ENCODE results near the gene CACNA2D3.

Gene CACNA2D3

DNA sequence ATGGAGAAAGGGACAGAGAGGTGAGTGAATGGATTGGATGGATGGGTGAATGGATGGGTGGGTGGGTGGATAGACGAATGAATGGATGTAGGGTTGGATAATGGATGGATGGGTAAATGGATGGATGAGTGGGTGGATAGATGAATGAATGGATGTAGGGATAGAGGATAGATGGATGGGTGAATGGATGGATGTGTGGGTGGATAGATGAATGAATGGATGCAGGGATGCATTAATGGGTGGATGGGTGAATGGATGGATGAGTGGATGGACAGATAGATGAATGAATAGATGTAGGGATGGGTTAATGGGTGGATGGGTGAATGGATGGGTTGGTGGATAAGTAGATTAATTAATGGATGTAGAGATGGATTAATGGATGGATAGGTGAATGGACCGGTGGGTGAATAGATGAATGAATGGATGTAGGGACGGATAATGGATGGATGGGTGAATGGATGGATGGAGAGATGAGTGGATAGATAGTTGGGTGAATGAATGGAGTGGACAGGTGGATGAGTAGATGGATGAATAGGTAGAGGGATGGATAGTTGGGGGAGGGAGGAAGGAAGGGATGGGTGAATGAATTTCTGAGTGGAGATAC is 28.6 kb downstream of the CACNA2D3 start:
- H3K36me3 ChIP-seq (ENCODE audit: insufficient read depth, low read length), result no peaks in the 10 kb centered on the region
- H3K4me1 ChIP-seq (ENCODE audit: control insufficient read depth, insufficient read depth, low read length, unreplicated experiment), result no peaks in the 10 kb centered on the region
- H3K27ac ChIP-seq (ENCODE audit: low read depth, low read length), result no peak overlapping the region
- no peak overlapping the region for H2AFZ ChIP-seq (ENCODE audit: low read length, unreplicated experiment)
- H3K4me3 ChIP-seq (ENCODE audit: low read depth, low read length), result no peak overlapping the region
- no peaks in the 10 kb centered on the region for H3K79me2 ChIP-seq (ENCODE audit: control insufficient read depth, insufficient read depth, low read length, unreplicated experiment)
- no peaks in the 10 kb centered on the region for H3K27me3 ChIP-seq (ENCODE audit: insufficient read depth, low read length)

DNA sequence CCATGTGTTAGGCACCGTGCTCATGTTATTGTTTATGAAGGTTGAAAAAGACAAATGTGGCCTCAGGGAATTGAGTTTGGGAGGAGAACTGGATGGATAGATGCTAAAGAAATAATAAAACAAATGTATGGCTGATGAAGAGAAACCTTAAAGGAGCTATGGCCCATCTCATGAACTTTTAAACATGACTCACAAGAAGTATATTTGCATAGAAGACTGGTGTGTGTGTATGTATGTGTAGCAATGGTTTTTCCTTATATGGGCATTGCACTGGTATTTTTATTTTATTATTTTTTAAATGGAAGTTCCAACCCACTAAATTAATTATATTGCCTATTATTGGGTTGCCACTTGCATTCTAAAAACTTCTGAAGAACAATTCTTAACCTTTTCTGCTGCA is 31.1 kb downstream of the CACNA2D3 start:
- H3K79me2 ChIP-seq (ENCODE audit: control insufficient read depth, insufficient read depth, low read length, unreplicated experiment), result no peaks in the 10 kb centered on the region
- no peaks in the 10 kb centered on the region for H3K4me1 ChIP-seq (ENCODE audit: control insufficient read depth, insufficient read depth, low read length, unreplicated experiment)

DNA sequence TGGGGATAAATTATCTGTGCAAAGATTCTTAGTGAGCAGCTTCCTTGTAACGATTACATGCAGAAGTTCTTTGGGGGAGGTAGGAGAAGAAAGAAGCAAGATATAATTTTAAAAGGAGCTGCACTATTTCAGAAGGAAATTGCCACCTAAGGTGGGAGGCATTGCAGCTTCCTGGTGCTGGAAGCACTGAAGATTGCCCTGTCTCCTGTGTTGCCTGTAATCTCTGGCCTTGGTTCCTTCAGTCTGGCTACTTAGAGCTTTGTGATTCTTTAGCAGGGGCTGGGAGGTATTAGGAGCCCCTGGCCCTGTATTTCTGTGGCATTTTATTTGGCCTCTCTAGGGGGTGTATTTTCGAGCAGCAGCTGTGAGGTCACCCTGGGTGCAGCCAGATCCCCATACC is 35.5 kb downstream of the CACNA2D3 start:
- no peaks in the 10 kb centered on the region for H3K27me3 ChIP-seq (ENCODE audit: insufficient read depth, low read length)
- H3K79me2 ChIP-seq (ENCODE audit: control insufficient read depth, insufficient read depth, low read length, unreplicated experiment), result no peaks in the 10 kb centered on the region
- no peak overlapping the region for H3K27ac ChIP-seq (ENCODE audit: low read depth, low read length)
- H2AFZ ChIP-seq (ENCODE audit: low read length, unreplicated experiment), result no peak overlapping the region
- H3K4me3 ChIP-seq (ENCODE audit: low read depth, low read length), result no peak overlapping the region
- no peaks in the 10 kb centered on the region for H3K36me3 ChIP-seq (ENCODE audit: insufficient read depth, low read length)
- H3K4me1 ChIP-seq (ENCODE audit: control insufficient read depth, insufficient read depth, low read length, unreplicated experiment), result no peaks in the 10 kb centered on the region

More for the DNA sequence above, 31.1 kb downstream of the CACNA2D3 start:
- no peak overlapping the region for H3K4me3 ChIP-seq (ENCODE audit: low read depth, low read length)
- no peak overlapping the region for H3K27ac ChIP-seq (ENCODE audit: low read depth, low read length)
- no peaks in the 10 kb centered on the region for H3K27me3 ChIP-seq (ENCODE audit: insufficient read depth, low read length)
- no peaks in the 10 kb centered on the region for H3K36me3 ChIP-seq (ENCODE audit: insufficient read depth, low read length)
- H2AFZ ChIP-seq (ENCODE audit: low read length, unreplicated experiment), result no peak overlapping the region

GRCh38 chr3:54159917-54160316 is 37.6 kb downstream of the CACNA2D3 start:
- Histone ChIP-seq H3K4me1 (ENCODE audit: control insufficient read depth, insufficient read depth, low read length, unreplicated experiment) (no peaks in the 10 kb centered on the region), H2AFZ (ENCODE audit: low read length, unreplicated experiment) (no peak overlapping the region), H3K79me2 (ENCODE audit: control insufficient read depth, insufficient read depth, low read length, unreplicated experiment) (no peaks in the 10 kb centered on the region), H3K36me3 (ENCODE audit: insufficient read depth, low read length) (no peaks in the 10 kb centered on the region), H3K4me3 (ENCODE audit: low read depth, low read length) (no peak overlapping the region), H3K27ac (ENCODE audit: low read depth, low read length) (no peak overlapping the region), H3K27me3 (ENCODE audit: insufficient read depth, low read length) (no peaks in the 10 kb centered on the region)

DNA sequence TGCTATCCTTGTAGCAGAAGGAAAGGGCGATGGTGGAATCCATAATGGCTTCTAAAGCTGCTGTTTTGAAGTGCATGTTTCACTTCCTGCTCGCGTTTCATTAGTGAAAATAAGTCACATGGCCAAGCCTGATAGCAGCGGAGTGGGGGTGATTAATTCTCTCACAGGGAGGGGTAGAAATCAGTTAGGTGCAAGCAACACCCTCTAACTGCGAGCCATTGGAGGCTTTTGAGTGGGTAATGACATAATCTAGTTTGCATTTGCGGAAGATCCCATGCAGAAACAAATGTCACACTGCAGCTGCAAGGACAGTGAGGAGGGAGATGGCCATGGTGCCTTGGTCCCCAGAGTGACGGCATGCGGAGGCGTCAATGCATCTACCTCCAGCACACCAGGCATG is 41.1 kb downstream of the CACNA2D3 start:
- H2AFZ ChIP-seq (ENCODE audit: low read length, unreplicated experiment), result no peak overlapping the region
- H3K36me3 ChIP-seq (ENCODE audit: insufficient read depth, low read length), result no peaks in the 10 kb centered on the region
- no peak overlapping the region for H3K27ac ChIP-seq (ENCODE audit: low read depth, low read length)
- H3K4me1 ChIP-seq (ENCODE audit: control insufficient read depth, insufficient read depth, low read length, unreplicated experiment), result no peaks in the 10 kb centered on the region
- H3K4me3 ChIP-seq (ENCODE audit: low read depth, low read length), result no peak overlapping the region
- no peaks in the 10 kb centered on the region for H3K79me2 ChIP-seq (ENCODE audit: control insufficient read depth, insufficient read depth, low read length, unreplicated experiment)
- H3K27me3 ChIP-seq (ENCODE audit: insufficient read depth, low read length), result no peaks in the 10 kb centered on the region

GRCh38 chr3:54164192-54164975 is 42.0 kb downstream of the CACNA2D3 start:
- no peaks in the 10 kb centered on the region for H3K4me1 ChIP-seq (ENCODE audit: control insufficient read depth, insufficient read depth, low read length, unreplicated experiment)
- H3K36me3 ChIP-seq (ENCODE audit: insufficient read depth, low read length), result no peaks in the 10 kb centered on the region
- H3K79me2 ChIP-seq (ENCODE audit: control insufficient read depth, insufficient read depth, low read length, unreplicated experiment), result no peaks in the 10 kb centered on the region
- H3K27ac ChIP-seq (ENCODE audit: low read depth, low read length), result no peak overlapping the region
- no peaks in the 10 kb centered on the region for H3K27me3 ChIP-seq (ENCODE audit: insufficient read depth, low read length)
- no peak overlapping the region for H3K4me3 ChIP-seq (ENCODE audit: low read depth, low read length)
- H2AFZ ChIP-seq (ENCODE audit: low read length, unreplicated experiment), result no peak overlapping the region

DNA sequence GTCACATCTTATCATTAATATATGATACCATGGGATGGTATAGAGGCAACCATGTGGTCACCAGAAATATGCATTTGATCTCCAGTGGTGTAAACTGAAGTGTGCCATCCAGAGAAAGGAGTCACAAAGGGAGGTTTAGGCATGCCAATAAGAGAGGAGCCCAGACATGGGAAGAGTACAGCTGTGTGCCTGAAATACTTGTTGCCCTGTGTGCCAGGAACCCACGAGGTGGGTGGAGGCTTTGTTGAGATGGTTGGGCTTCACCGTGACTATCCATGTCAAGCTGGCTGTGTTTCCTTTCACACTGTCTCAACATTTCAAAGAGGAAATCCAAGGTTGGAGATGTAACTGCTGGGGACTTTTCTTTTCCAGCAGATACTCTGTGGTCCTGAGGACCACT is 43.5 kb downstream of the CACNA2D3 start:
- H2AFZ ChIP-seq (ENCODE audit: low read length, unreplicated experiment), result no peak overlapping the region
- no peaks in the 10 kb centered on the region for H3K79me2 ChIP-seq (ENCODE audit: control insufficient read depth, insufficient read depth, low read length, unreplicated experiment)

GRCh38 chr3:54167999-54168398 is 45.6 kb downstream of the CACNA2D3 start:
- no peak overlapping the region for H3K4me3 ChIP-seq (ENCODE audit: low read depth, low read length)
- H3K27ac ChIP-seq (ENCODE audit: low read depth, low read length), result no peak overlapping the region
- H2AFZ ChIP-seq (ENCODE audit: low read length, unreplicated experiment), result no peak overlapping the region
- no peaks in the 10 kb centered on the region for H3K36me3 ChIP-seq (ENCODE audit: insufficient read depth, low read length)
- no peaks in the 10 kb centered on the region for H3K4me1 ChIP-seq (ENCODE audit: control insufficient read depth, insufficient read depth, low read length, unreplicated experiment)
- H3K27me3 ChIP-seq (ENCODE audit: insufficient read depth, low read length), result no peaks in the 10 kb centered on the region
- H3K79me2 ChIP-seq (ENCODE audit: control insufficient read depth, insufficient read depth, low read length, unreplicated experiment), result no peaks in the 10 kb centered on the region

More for the DNA sequence above, 43.5 kb downstream of the CACNA2D3 start:
- Histone ChIP-seq H3K27me3 (ENCODE audit: insufficient read depth, low read length) (no peaks in the 10 kb centered on the region), H3K4me1 (ENCODE audit: control insufficient read depth, insufficient read depth, low read length, unreplicated experiment) (no peaks in the 10 kb centered on the region), H3K27ac (ENCODE audit: low read depth, low read length) (no peak overlapping the region), H3K4me3 (ENCODE audit: low read depth, low read length) (no peak overlapping the region), H3K36me3 (ENCODE audit: insufficient read depth, low read length) (no peaks in the 10 kb centered on the region)

DNA sequence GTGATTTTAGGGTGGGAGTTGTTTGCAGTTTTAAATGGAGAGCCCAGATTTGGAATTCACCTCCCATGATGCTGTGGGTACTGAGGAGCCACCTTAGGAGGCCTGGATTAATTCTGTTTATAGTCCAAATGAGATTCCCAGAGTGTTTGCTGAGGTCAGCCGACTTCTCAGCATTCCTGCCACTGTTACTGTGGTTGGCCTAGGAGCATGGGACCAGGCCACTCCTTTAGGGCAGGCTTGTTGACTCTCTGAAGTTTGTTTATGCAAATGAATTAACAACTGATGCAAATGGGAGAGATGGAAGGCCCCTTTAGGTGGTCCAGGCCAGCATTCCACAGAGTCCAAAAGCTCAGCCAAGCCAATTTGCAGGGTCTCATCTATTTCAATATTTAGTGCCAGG is 46.1 kb downstream of the CACNA2D3 start:
- H3K79me2 ChIP-seq (ENCODE audit: control insufficient read depth, insufficient read depth, low read length, unreplicated experiment), result no peaks in the 10 kb centered on the region
- H2AFZ ChIP-seq (ENCODE audit: low read length, unreplicated experiment), result no peak overlapping the region
- no peaks in the 10 kb centered on the region for H3K4me1 ChIP-seq (ENCODE audit: control insufficient read depth, insufficient read depth, low read length, unreplicated experiment)
- H3K36me3 ChIP-seq (ENCODE audit: insufficient read depth, low read length), result no peaks in the 10 kb centered on the region
- no peaks in the 10 kb centered on the region for H3K27me3 ChIP-seq (ENCODE audit: insufficient read depth, low read length)
- no peak overlapping the region for H3K4me3 ChIP-seq (ENCODE audit: low read depth, low read length)
- H3K27ac ChIP-seq (ENCODE audit: low read depth, low read length), result no peak overlapping the region

GRCh38 chr3:54169524-54169923 is 47.2 kb downstream of the CACNA2D3 start:
- H3K4me1 ChIP-seq (ENCODE audit: control insufficient read depth, insufficient read depth, low read length, unreplicated experiment), result no peaks in the 10 kb centered on the region
- no peaks in the 10 kb centered on the region for H3K79me2 ChIP-seq (ENCODE audit: control insufficient read depth, insufficient read depth, low read length, unreplicated experiment)
- H3K36me3 ChIP-seq (ENCODE audit: insufficient read depth, low read length), result no peaks in the 10 kb centered on the region
- H2AFZ ChIP-seq (ENCODE audit: low read length, unreplicated experiment), result no peak overlapping the region
- H3K27me3 ChIP-seq (ENCODE audit: insufficient read depth, low read length), result no peaks in the 10 kb centered on the region
- H3K4me3 ChIP-seq (ENCODE audit: low read depth, low read length), result no peak overlapping the region
- no peak overlapping the region for H3K27ac ChIP-seq (ENCODE audit: low read depth, low read length)

DNA sequence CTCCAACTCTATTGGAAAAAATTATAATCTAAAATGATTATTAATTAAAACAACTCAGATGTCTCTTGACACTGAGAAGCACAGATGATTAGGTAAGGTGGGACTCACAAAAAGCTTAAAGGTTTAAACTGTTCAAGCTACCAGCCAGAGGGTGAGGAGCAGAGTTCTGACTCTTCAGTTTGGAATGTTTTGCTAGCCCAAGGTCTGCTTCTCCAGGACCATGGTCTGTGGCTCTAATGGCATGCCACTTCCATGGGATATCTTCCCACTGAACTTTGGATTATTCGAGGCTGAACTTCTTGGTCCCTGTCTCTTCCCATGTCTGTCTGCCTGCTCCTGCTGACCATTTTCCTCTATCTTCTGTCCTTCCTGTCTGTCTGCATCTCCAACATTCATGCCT is 49.2 kb downstream of the CACNA2D3 start:
- Histone ChIP-seq H3K27me3 (ENCODE audit: insufficient read depth, low read length) (no peaks in the 10 kb centered on the region), H3K79me2 (ENCODE audit: control insufficient read depth, insufficient read depth, low read length, unreplicated experiment) (no peaks in the 10 kb centered on the region), H2AFZ (ENCODE audit: low read length, unreplicated experiment) (no peak overlapping the region), H3K4me3 (ENCODE audit: low read depth, low read length) (no peak overlapping the region), H3K36me3 (ENCODE audit: insufficient read depth, low read length) (no peaks in the 10 kb centered on the region), H3K27ac (ENCODE audit: low read depth, low read length) (no peak overlapping the region), H3K4me1 (ENCODE audit: control insufficient read depth, insufficient read depth, low read length, unreplicated experiment) (no peaks in the 10 kb centered on the region)

Data from ACC112 (cell line).